A673 (cell line): ENCODE measurements around the gene SARS1. TPM values are rescaled to one million over a fixed set of nuclear protein-coding genes. Genes with fewer than 3 reads are reported as not detected.

ENCODE experiments used
- BruUV-seq: library from RNA; stranded (reverse); fragments of 400-500 nt; replicated peaks from 2 replicates; lab custom pipeline; 2021; lab: Mats Ljungman, UMichigan
- CTCF ChIA-PET: fragments of 300-600 bp; sonication (Branson Sonifier 250); formaldehyde crosslinking; loops from one replicate; lab custom pipeline; 2022; ENCODE audit warnings: antibody characterized with exemption; lab: Charles Lee
- POLR2A ChIA-PET: fragments of 300-600 bp; sonication (Branson Sonifier 250); formaldehyde crosslinking; loops from one replicate; lab custom pipeline; 2022; ENCODE audit warnings: antibody characterized with exemption; ENCODE audit not compliant: low non-redundant PET; lab: Charles Lee
- DNase-seq: peaks from one replicate; pipeline ENCODE4 v3.0.0-alpha.2; 2015; ENCODE audit warnings: low spot score
- H3K27ac ChIP-seq: fragments of 200-600 bp; sonication (generic); 2 replicates; pipeline ENCODE4 v1.5.1; 2016; ENCODE audit warnings: mixed run types, low read depth, mild to moderate bottlenecking, mixed read lengths, antibody characterized with exemption, low read length; ENCODE audit not compliant: poor library complexity, severe bottlenecking
- H3K27me3 ChIP-seq: fragments of 200-600 bp; sonication (generic); replicated peaks from 2 replicates; pipeline ENCODE4 v1.6.1; 2017; ENCODE audit warnings: mixed run types, low read depth, mild to moderate bottlenecking, mixed read lengths, antibody characterized with exemption, low read length; ENCODE audit not compliant: insufficient read depth, poor library complexity
- H3K36me3 ChIP-seq: fragments of 200-600 bp; sonication (generic); 2 replicates; pipeline ENCODE4 v1.6.1; 2016; ENCODE audit warnings: mixed run types, mild to moderate bottlenecking, mixed read lengths, antibody characterized with exemption, low read length; ENCODE audit not compliant: insufficient read depth, poor library complexity, severe bottlenecking
- H3K4me1 ChIP-seq: fragments of 200-600 bp; sonication (generic); 2 replicates; pipeline ENCODE4 v1.6.1; 2017; ENCODE audit warnings: mixed run types, mild to moderate bottlenecking, mixed read lengths, antibody characterized with exemption, low read length; ENCODE audit not compliant: insufficient read depth, poor library complexity, severe bottlenecking
- H3K4me3 ChIP-seq: fragments of 200-600 bp; sonication (generic); 2 replicates; pipeline ENCODE4 v1.5.1; 2016; ENCODE audit warnings: low read depth, mixed run types, mild to moderate bottlenecking, mixed read lengths, low read length; ENCODE audit not compliant: poor library complexity, severe bottlenecking
- H3K9me3 ChIP-seq: fragments of 200-600 bp; sonication (generic); 2 replicates; pipeline ENCODE4 v1.6.1; 2016; ENCODE audit warnings: mixed run types, low read depth, mild to moderate bottlenecking, mixed read lengths, antibody characterized with exemption, low read length; ENCODE audit not compliant: poor library complexity, severe bottlenecking
- EZH2 ChIP-seq: fragments of 200-600 bp; sonication (generic); IDR thresholded peaks from 2 replicates; pipeline ENCODE4 v1.6.1; 2017; ENCODE audit warnings: borderline replicate concordance, low read depth, mild to moderate bottlenecking, mixed read lengths, antibody characterized with exemption, low read length; ENCODE audit not compliant: poor library complexity, severe bottlenecking
- intact Hi-C: fragments of 100-400 bp; cut with micrococcal nuclease; formaldehyde crosslinking; loops from one replicate; pipeline ENCODE4 v1.10.0; 2022; ENCODE audit not compliant: unreplicated experiment
- total RNA-seq: library from RNA; stranded (reverse); gene quantifications from 2 replicates; pipeline ENCODE4 v1.2.3, GENCODE V29; 2021
- TF ChIP-seq, protein P1 (sequence below): fragments of 300-800, 200-600 bp; sonication (generic); conservative IDR thresholded peaks from 2 replicates; pipeline ENCODE4 v1.5.1; 2017; ENCODE audit warnings: low read depth, mild to moderate bottlenecking, antibody characterized with exemption, low read length, moderate library complexity, mixed read lengths

SARS1 gene
- total RNA-seq, 1 experiment from 2014 or later: 259 TPM

DNA sequence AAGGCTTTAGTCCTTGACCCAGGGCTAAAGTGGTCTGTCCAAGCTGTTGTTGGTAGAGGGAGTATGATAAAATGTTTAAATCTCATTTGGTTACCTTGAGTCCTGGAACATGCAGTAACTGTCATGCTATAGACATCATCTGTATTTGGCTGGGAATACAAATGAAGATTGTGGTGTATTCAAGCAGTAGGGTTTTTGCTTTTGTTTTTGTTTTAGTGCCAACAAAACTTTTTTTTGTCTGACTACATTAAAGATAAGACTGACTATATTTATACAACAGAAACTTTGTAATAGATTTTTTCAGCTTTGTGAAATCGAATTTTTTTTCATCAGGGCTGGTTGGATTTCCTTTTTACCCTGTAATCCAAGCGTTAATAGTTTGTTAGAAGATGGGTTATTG, 7.4 kb upstream of the SARS1 start:
- no peak for TF ChIP-seq EZH2
- TF ChIP-seq, protein P1, sequence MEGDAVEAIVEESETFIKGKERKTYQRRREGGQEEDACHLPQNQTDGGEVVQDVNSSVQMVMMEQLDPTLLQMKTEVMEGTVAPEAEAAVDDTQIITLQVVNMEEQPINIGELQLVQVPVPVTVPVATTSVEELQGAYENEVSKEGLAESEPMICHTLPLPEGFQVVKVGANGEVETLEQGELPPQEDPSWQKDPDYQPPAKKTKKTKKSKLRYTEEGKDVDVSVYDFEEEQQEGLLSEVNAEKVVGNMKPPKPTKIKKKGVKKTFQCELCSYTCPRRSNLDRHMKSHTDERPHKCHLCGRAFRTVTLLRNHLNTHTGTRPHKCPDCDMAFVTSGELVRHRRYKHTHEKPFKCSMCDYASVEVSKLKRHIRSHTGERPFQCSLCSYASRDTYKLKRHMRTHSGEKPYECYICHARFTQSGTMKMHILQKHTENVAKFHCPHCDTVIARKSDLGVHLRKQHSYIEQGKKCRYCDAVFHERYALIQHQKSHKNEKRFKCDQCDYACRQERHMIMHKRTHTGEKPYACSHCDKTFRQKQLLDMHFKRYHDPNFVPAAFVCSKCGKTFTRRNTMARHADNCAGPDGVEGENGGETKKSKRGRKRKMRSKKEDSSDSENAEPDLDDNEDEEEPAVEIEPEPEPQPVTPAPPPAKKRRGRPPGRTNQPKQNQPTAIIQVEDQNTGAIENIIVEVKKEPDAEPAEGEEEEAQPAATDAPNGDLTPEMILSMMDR: no peak
- ChIA-PET POLR2A (no interaction called here), CTCF (no interaction called here)
- Histone ChIP-seq H3K27ac (no peak overlapping the region), H3K4me3 (no peak overlapping the region), H3K27me3 (no peaks in the 10 kb centered on the region), H3K4me1 (peaks cover 13% of the 10 kb centered on the region), H3K36me3 (no peaks in the 10 kb centered on the region), H3K9me3 (no peaks in the 10 kb centered on the region)
- no TSS peak for BruUV-seq
- DNase-seq: no peak
- intact Hi-C loops: no loop called here

DNA sequence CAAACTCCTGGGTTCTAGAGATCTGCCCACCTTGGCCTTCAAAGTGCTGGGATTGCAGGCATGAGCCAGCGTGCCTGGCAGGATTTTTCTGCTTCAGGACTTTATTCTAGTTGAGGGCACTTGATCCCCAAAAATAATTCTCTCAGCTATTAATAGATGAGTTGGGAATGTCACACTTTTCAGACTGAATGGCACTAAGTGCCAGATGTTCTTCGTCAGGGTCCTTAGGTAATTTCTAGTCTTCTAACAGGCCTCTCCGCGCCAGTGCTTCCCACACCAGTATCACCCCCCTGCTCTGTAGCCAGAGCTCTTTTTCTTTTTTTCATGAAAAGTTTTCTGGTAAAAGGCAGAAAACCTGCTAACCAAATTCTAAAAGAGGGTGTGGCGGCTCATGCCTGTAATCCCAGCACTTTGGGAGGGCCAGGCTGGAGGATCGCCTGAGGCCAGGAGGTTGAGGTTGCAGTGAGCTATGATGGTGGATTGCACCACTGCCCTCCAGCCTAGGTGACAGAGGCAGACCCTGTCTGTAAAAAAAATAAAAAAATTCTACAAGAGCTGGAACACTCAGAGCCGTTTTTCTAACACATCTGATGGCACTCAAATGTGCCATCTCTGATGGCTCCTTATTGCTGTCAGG, 6.1 kb upstream of the SARS1 start:
- BruUV-seq: no TSS peak
- CTCF ChIA-PET: no interaction called here

DNA sequence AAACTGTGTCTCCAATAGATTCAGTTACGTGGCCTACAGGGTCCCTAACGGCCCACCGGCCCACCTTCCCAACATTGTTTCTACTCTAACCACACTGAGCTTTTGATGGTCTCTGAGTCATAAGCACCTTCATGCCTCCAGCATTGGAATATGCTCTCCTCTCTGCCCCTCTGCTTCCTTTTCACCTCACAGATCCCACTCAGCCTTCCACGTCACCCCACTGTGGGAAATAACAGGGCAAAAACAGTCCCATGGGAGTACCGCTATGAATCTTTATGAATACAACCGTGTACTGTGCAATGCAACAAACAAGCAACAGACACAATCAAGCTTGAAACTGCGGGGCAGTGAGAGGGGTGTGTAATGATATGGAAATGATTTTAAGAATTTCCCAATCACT, 5.3 kb upstream of the SARS1 start:
- TF ChIP-seq, protein P1: no peak
- no peak for TF ChIP-seq EZH2

More for the DNA sequence above, 6.1 kb upstream of the SARS1 start:
- Histone ChIP-seq H3K36me3 (no peaks in the 10 kb centered on the region), H3K27ac (no peak overlapping the region), H3K27me3 (no peaks in the 10 kb centered on the region), H3K4me3 (no peak overlapping the region), H3K9me3 (no peaks in the 10 kb centered on the region), H3K4me1 (peaks cover 10% of the 10 kb centered on the region)
- no peak for TF ChIP-seq EZH2
- TF ChIP-seq, protein P1: no peak
- POLR2A ChIA-PET: no interaction called here
- intact Hi-C loops: no loop called here
- DNase-seq: no peak

More for the DNA sequence above, 5.3 kb upstream of the SARS1 start:
- Histone ChIP-seq H3K4me3 (peak overlapping the region; percentile 19), H3K27me3 (no peaks in the 10 kb centered on the region), H3K4me1 (peaks cover 15% of the 10 kb centered on the region), H3K27ac (no peak overlapping the region), H3K9me3 (no peaks in the 10 kb centered on the region), H3K36me3 (no peaks in the 10 kb centered on the region)
- intact Hi-C loops: no loop called here
- no peak for DNase-seq
- ChIA-PET POLR2A (no interaction called here), CTCF (no interaction called here)
- BruUV-seq: no TSS peak
